Loucy (cell line): ENCODE measurements around the gene PRKAR2B.

ENCODE experiments used
- H2AFZ ChIP-seq: fragments of 200-600 bp; sonication (generic); 2 replicates; pipeline ENCODE4 v1.6.0; 2016; ENCODE audit warnings: antibody characterized with exemption, mild to moderate bottlenecking, low read length, moderate library complexity
- H3F3A ChIP-seq: fragments of 200-600 bp; 2 replicates; pipeline ENCODE4 v1.6.0; 2016; ENCODE audit warnings: antibody characterized with exemption, low read depth, mild to moderate bottlenecking
- H3K27me3 ChIP-seq: fragments of 200-600 bp; sonication (generic); 2 replicates; pipeline ENCODE4 v1.6.1; 2014; ENCODE audit warnings: low read length, mild to moderate bottlenecking; ENCODE audit not compliant: insufficient read depth, poor library complexity, severe bottlenecking
- H3K36me3 ChIP-seq: fragments of 200-600 bp; sonication (generic); 2 replicates; pipeline ENCODE4 v1.6.1; 2016; ENCODE audit warnings: low read length; ENCODE audit not compliant: insufficient read depth
- H3K4me1 ChIP-seq: fragments of 200-600 bp; sonication (generic); 2 replicates; pipeline ENCODE4 v1.5.1; 2014; ENCODE audit warnings: low read length, mild to moderate bottlenecking; ENCODE audit not compliant: insufficient read depth, poor library complexity, severe bottlenecking
- H3K4me2 ChIP-seq: fragments of 200-600 bp; sonication (generic); 2 replicates; pipeline ENCODE4 v1.6.0; 2014; ENCODE audit warnings: antibody characterized with exemption, low read length, low read depth, mild to moderate bottlenecking; ENCODE audit not compliant: poor library complexity, severe bottlenecking
- H3K4me3 ChIP-seq: fragments of 200-600 bp; sonication (generic); 2 replicates; pipeline ENCODE4 v1.5.1; 2014; ENCODE audit warnings: low read length, mild to moderate bottlenecking, mixed read lengths; ENCODE audit not compliant: poor library complexity, severe bottlenecking
- H3K79me2 ChIP-seq: fragments of 200-600 bp; sonication (generic); 2 replicates; pipeline ENCODE4 v1.6.1; 2014; ENCODE audit warnings: low read length; ENCODE audit not compliant: insufficient read depth
- H3K9ac ChIP-seq: fragments of 200-600 bp; sonication (generic); 2 replicates; pipeline ENCODE4 v1.6.0; 2014; ENCODE audit warnings: mild to moderate bottlenecking, low read depth, low read length, moderate library complexity; ENCODE audit not compliant: poor library complexity, severe bottlenecking
- H3K9me2 ChIP-seq: fragments of 200-600 bp; sonication (generic); replicated peaks from 2 replicates; pipeline ENCODE4 v1.6.1; 2016; ENCODE audit warnings: low read depth, low read length, mixed read lengths
- H3K9me3 ChIP-seq: fragments of 200-600 bp; sonication (generic); 2 replicates; pipeline ENCODE4 v1.6.1; 2014; ENCODE audit warnings: mild to moderate bottlenecking, antibody characterized with exemption, low read length, low read depth; ENCODE audit not compliant: insufficient read depth
- H4K20me1 ChIP-seq: fragments of 200-600 bp; sonication (generic); 2 replicates; pipeline ENCODE4 v1.6.0; 2014; ENCODE audit warnings: antibody characterized with exemption, low read length, mild to moderate bottlenecking; ENCODE audit not compliant: insufficient read depth, poor library complexity, severe bottlenecking
- EZH2phosphoT487 ChIP-seq: fragments of 200-600 bp; IDR thresholded peaks from 2 replicates; pipeline ENCODE4 v1.6.1; 2018; ENCODE audit warnings: antibody characterized with exemption, mild to moderate bottlenecking, moderate library complexity, borderline replicate concordance
- TF ChIP-seq, protein P1 (sequence below): fragments of 200-600 bp; sonication (generic); conservative IDR thresholded peaks from 2 replicates; pipeline ENCODE4 v1.5.1; 2014; ENCODE audit warnings: mild to moderate bottlenecking, antibody characterized with exemption, low read length

PRKAR2B gene

DNA sequence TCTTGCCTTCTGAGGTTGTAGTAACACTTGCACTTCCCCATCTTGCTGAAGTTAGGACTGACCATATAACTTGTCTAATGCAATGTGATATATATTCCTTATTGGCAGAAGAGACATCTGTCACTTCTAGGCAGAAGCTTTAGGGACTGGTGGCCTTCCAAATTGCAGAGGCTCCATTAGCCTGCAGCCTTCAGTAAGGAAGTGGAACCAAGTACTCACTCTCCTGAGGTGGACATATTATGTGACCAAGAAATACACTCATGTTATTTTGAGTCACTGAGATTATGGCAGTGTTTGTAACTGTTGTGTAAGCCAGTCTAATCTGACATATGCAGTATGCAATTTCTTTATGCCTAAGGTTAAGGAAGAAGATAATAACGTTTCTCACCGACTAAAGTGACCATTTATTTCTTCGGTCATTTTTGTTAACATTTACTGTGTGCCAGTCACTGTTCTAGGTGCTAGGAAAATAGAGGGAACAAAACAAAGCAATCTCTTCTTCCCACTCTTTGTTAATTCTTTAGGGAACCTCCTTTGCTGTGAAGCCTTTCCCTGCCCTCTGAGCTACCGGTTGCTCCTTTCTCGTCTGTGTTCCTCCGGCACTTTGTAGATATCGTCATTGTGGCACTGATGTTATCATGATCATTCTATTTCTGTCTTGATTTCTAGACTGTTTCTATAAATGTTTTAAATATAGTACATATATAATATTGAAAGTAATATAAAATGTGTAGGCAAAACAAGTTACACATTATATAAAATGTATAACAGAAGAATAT, 71.4 kb downstream of the PRKAR2B start:
- Histone ChIP-seq H3K79me2 (no peaks in the 10 kb centered on the region), H3K4me1 (peaks cover 5% of the 10 kb centered on the region), H4K20me1 (no peaks in the 10 kb centered on the region), H3K4me3 (no peak overlapping the region), H3K9me3 (no peaks in the 10 kb centered on the region), H3K9ac (no peak overlapping the region), H3K9me2 (no peaks in the 10 kb centered on the region), H3K36me3 (no peaks in the 10 kb centered on the region), H3F3A (0 out of 2 replicates have a peak, but pooled peaks cover 2% of the 10 kb centered on the region), H3K27me3 (no peaks in the 10 kb centered on the region), H2AFZ (no peak overlapping the region), H3K4me2 (no peak overlapping the region)
- no peak for TF ChIP-seq EZH2phosphoT487
- TF ChIP-seq, protein P1, sequence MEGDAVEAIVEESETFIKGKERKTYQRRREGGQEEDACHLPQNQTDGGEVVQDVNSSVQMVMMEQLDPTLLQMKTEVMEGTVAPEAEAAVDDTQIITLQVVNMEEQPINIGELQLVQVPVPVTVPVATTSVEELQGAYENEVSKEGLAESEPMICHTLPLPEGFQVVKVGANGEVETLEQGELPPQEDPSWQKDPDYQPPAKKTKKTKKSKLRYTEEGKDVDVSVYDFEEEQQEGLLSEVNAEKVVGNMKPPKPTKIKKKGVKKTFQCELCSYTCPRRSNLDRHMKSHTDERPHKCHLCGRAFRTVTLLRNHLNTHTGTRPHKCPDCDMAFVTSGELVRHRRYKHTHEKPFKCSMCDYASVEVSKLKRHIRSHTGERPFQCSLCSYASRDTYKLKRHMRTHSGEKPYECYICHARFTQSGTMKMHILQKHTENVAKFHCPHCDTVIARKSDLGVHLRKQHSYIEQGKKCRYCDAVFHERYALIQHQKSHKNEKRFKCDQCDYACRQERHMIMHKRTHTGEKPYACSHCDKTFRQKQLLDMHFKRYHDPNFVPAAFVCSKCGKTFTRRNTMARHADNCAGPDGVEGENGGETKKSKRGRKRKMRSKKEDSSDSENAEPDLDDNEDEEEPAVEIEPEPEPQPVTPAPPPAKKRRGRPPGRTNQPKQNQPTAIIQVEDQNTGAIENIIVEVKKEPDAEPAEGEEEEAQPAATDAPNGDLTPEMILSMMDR = no peak

GRCh38 chr7:107118109-107118900, 73.8 kb downstream of the PRKAR2B start:
- Histone ChIP-seq H3K4me3 (no peak overlapping the region), H3K9ac (no peak overlapping the region), H3F3A (0 out of 2 replicates have a peak, but pooled peaks cover 2% of the 10 kb centered on the region), H3K4me2 (no peak overlapping the region), H3K9me2 (no peaks in the 10 kb centered on the region), H3K36me3 (no peaks in the 10 kb centered on the region), H3K79me2 (no peaks in the 10 kb centered on the region), H2AFZ (no peak overlapping the region), H3K27me3 (no peaks in the 10 kb centered on the region), H3K9me3 (no peaks in the 10 kb centered on the region), H3K4me1 (peaks cover 5% of the 10 kb centered on the region), H4K20me1 (no peaks in the 10 kb centered on the region)
- TF ChIP-seq, protein P1 = no peak
- TF ChIP-seq EZH2phosphoT487 = no peak

GRCh38 chr7:107119376-107120105, 75.0 kb downstream of the PRKAR2B start:
- H3K36me3 ChIP-seq = no peaks in the 10 kb centered on the region
- H3K9me3 ChIP-seq = no peaks in the 10 kb centered on the region
- no peaks in the 10 kb centered on the region for H3F3A ChIP-seq
- no peak overlapping the region for H3K4me2 ChIP-seq
- H3K4me3 ChIP-seq = no peak overlapping the region
- H4K20me1 ChIP-seq = no peaks in the 10 kb centered on the region
- H3K79me2 ChIP-seq = no peaks in the 10 kb centered on the region
- no peaks in the 10 kb centered on the region for H3K9me2 ChIP-seq
- no peak for TF ChIP-seq EZH2phosphoT487
- TF ChIP-seq, protein P1 = no peak
- no peak overlapping the region for H3K9ac ChIP-seq
- H3K27me3 ChIP-seq = no peaks in the 10 kb centered on the region
- peaks cover 5% of the 10 kb centered on the region for H3K4me1 ChIP-seq
- no peak overlapping the region for H2AFZ ChIP-seq
